Measurements from ENCODE around the gene TIMM8B.
A peak's percentile ranks its signal among the peaks of the same experiment; 100 is the strongest.

The TIMM8B gene

GRCh38 chr11:112123129-112123528 lies 36.6 kb upstream of the TIMM8B start:
- no peak for DNase-seq (ENCODE audit: low read depth)
- no peak for TF ChIP-seq CTCF (conservative IDR thresholded peaks at IDR 0.05; ENCODE audit: low read length)

GRCh38 chr11:112121981-112122615 lies 35.5 kb upstream of the TIMM8B start:
- no peak for TF ChIP-seq CTCF (conservative IDR thresholded peaks at IDR 0.05; ENCODE audit: low read length)
- no peak for DNase-seq (ENCODE audit: low read depth)
- no peak overlapping the region for H3K4me3 ChIP-seq (ENCODE audit: low read length)

More at GRCh38 chr11:112123129-112123528, 36.6 kb upstream of the TIMM8B start:
- H3K4me3 ChIP-seq (ENCODE audit: low read length): no peak overlapping the region

GRCh38 chr11:112118176-112118575 lies 31.6 kb upstream of the TIMM8B start:
- TF ChIP-seq CTCF (conservative IDR thresholded peaks at IDR 0.05; ENCODE audit: low read length): no peak
- no peak for DNase-seq (ENCODE audit: low read depth)
- H3K4me3 ChIP-seq (ENCODE audit: low read length): no peak overlapping the region

- no peak for DNase-seq (ENCODE audit: low read depth)
- TF ChIP-seq CTCF (conservative IDR thresholded peaks at IDR 0.05; ENCODE audit: low read length): no peak
- no peak overlapping the region for H3K4me3 ChIP-seq (ENCODE audit: low read length)
Observed at GRCh38 chr11:112115386-112115785, 28.8 kb upstream of the TIMM8B start.

- TF ChIP-seq CTCF (conservative IDR thresholded peaks at IDR 0.05; ENCODE audit: low read length): no peak
- H3K4me3 ChIP-seq (ENCODE audit: low read length): no peak overlapping the region
- DNase-seq (ENCODE audit: low read depth): no peak
Observed at GRCh38 chr11:112114460-112114859, 27.9 kb upstream of the TIMM8B start.

GRCh38 chr11:112113539-112114457 lies 27.2 kb upstream of the TIMM8B start:
- peak; percentile 79 for TF ChIP-seq CTCF (conservative IDR thresholded peaks at IDR 0.05; ENCODE audit: low read length)
- H3K4me3 ChIP-seq (ENCODE audit: low read length): no peak overlapping the region
- DNase-seq (ENCODE audit: low read depth): peak; percentile 71

GRCh38 chr11:112106070-112106469 lies 19.5 kb upstream of the TIMM8B start:
- no peak for TF ChIP-seq CTCF (conservative IDR thresholded peaks at IDR 0.05; ENCODE audit: low read length)
- no peak for DNase-seq (ENCODE audit: low read depth)
- H3K4me3 ChIP-seq (ENCODE audit: low read length): no peak overlapping the region
